ENCODE measurements around the gene DCC.

DCC gene

DNA sequence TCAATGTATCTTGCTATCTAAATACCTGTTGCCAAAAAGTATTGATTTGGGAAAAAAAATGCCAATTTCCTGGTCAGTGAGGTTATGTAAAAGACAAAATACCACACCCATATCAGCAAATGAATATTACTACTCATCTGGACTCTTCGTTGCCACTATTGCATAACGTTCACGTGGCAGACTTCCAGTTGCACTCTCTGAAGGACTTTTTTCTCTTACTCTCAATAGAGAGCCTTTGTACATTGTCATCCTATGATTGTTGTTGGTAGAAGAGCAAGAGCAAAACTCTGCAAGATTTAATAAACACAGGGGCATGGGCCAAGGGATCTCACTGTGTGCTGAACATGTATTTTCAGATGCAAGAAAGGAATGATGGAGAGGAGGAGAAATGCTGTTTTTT lies 1194.7 kb downstream of the DCC start:
- DNase-seq: no peak

DNA sequence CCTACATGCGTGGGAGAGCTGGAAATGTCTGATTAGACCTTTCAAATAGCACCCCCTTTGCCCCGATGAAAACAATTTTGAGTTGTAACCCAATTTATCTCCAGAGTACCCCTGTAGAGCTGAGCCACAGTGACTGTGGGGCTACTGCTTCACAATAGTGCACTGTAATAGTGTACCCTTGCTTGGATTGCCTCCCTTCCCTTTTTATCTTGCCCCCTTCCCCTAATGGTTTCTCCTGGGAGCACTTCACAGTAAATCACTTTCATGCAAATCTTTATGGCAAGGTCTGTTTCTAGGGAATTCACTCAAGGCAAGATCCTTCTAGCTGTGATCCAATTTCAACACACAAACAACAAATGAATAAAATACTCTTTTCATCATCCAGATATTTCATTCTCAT lies 1196.9 kb downstream of the DCC start:
- no peak for DNase-seq

DNA sequence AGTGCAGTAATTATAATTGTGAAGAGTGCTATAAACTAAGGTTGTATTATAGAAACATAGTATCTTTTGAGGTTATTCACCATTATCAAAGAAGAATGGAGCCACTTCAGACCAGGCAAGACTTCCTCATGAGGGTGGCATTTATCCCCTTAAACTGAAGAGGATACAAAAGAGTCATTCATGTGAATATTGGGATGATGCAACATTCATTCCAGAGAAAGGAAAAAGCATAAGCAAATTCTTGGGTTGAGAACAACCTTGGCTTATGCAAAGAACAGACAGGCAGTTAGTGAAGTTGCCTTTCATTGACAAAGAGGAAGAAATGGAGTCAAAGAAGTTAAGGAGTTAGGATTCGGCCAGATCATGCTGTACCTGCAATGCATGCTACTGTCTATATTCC lies 1201.9 kb downstream of the DCC start:
- no peak for DNase-seq

DNA sequence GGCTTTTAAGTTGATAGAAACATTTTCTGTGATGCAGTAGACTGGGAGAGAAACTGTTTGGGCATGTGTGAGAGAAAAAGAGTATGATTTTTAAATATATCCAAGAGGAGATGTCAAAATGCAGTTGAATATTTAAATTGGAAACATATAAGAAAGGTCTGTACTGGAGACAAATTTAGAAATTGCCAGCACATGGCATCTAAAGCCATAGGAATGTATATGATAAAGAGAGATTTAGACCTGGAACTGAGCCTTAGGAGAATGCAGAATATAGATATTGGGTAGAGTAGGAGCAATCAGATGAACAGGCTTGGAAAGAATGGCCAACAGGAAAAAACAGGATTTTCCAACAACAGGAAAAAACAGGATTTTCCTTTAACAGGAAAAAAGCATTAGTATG lies 1203.7 kb downstream of the DCC start:
- DNase-seq: no peak

DNA sequence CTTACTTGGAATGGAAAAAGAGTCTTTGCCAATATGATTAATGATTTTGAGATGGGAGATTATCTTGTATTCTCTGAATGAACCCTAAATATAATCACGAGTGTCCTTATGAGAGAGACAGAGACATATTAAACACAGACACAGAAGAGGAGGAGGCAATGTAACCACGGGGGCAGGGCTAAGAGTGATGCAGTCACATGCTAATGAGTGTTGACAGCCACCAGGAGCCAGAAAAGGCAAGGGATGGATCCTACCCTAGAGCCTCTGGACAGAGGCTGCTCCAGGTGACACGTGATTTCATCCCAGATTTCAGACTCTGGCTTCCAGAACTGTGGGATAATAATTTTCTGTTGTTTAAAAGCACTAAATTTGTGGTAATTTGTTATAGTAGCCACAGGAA lies 1204.9 kb downstream of the DCC start:
- DNase-seq: no peak

DNA sequence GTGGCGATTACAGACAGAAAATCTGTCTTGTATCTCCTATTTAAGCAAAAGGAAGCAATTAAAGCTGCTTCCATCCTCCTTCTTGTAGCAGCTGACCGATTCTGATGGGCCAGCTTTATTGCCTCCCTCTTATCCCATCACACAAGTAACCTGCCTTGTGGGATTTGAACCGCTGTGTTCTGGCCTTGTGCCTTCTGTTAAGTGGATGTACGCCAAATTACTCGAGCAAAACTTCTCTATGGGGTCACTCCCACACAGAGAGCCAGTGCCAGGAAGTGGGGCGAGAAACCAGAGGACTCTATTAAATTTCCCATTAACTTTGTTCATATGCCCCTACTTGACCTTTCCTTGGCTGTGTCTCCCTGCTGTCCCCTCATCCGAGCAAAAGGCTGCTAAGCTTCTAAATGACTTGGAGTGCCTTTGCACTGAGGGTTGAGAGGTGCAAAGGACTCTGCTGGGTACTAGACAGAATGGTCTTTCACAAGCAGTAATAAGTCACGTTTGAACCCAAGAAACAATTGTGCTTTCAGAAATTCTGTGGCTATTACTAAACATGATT lies 1212.0 kb downstream of the DCC start:
- no peak for DNase-seq

DNA sequence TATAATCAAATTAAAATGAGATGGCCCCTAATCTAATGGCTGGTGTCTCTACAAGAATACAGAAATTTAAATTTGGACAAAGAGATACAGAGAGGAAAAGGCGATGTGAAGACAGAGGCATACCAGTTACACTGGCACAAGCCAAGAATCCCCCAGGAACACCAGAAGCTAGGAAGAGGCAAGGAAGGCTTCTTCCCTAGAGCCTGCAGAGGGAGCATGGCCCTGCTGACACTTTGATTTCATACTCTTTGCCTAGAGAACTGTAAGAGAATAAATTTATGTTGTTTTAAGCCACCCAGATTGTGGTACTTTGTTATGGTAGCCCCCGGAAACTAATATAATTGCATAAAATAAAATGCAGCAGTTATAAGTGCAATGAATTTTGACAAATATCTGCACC lies 1213.0 kb downstream of the DCC start:
- no peak for DNase-seq

DNA sequence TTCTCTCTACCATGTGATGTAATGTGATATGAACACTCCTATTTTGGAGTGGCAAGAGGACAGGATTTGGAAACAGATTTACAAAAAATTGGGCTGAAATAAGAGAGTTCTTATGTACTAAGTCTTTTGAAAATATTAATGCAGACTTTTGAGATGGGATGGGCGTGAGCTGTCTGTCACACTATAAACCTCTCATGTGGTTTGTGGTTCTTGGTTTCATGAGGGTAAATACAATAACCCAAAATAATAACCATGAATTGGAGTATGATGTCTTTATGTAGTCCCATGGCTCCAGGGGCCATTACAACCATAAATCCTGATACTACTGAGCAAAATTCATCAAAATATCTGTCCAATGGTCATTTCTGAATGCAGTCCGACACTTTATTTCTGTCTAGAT lies 1216.5 kb downstream of the DCC start:
- DNase-seq: no peak

DNA sequence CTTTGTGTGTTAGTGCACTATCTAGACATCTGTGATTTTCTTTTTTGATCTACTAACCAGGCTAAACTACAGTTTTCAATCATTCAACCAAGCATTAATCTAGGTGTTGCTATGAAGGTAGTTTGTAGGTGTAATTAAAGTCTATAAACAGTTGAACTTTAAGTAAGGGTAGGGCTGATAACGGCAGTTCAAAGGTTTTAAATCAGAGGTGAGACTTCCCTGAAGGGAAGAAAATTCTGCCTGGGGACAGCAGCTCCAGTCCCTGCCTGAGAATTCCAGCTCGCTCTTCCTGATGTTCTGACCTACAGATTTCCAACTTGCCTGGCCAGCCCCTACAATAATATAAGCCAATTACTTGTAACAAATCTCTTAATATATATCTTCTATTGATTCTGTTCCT lies 1220.5 kb downstream of the DCC start:
- no peak for DNase-seq

DNA sequence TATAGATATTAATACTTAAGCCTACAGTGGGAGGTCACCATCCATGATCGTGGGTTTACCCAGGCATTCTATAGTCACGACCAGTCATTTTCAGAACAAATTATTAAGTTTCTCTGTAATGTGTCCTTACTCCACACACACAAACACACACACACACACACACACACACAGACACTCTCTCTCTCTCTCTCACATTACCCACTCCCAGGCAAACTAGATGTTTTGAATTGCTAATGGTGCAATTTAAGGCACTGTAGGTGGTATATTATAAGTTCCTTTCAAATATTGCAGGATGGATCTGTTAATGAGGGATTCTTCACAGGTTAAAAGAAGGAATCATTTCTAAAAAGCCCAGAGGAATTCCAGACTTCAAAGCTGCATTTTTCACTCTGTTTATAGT lies 1226.6 kb downstream of the DCC start:
- no peak for DNase-seq

DNA sequence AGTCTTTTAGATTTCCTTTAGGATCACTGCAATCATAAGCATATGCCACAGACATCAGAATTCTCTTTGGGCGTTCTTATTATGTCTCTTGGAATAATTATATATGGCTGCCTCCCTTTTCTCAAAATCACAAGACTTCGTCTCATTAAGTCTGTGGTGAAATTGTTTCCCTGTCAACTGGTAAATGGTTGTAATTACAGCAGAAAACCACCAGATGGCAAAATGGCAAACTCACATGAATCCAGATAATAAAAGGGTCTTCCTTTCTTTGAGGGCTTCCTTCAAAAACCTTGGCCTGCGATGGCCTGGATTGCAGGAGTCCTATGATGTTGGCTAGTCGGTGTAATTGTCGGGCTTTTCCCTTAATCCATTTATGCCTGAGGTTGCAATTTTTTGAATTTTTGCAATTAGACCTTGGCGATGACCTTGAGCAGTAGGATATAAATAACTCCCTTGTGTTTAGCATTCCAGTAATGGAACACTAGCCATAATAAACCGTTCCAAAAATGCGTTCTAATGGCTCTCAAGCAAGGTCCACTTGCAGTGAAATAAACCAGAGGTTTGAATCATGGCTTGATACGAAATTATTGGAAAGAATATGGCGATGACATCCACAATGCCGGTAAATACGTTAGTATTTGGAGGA lies 1228.1 kb downstream of the DCC start:
- DNase-seq: peak; percentile 2 to 60
